ENCODE data around the gene NEXMIF.
"Not testable (repeated sequence)": the region's sequence is repeated elsewhere in the genome, so short reads cannot be mapped to it uniquely, and the experiment has no call there.

The NEXMIF gene

DNA sequence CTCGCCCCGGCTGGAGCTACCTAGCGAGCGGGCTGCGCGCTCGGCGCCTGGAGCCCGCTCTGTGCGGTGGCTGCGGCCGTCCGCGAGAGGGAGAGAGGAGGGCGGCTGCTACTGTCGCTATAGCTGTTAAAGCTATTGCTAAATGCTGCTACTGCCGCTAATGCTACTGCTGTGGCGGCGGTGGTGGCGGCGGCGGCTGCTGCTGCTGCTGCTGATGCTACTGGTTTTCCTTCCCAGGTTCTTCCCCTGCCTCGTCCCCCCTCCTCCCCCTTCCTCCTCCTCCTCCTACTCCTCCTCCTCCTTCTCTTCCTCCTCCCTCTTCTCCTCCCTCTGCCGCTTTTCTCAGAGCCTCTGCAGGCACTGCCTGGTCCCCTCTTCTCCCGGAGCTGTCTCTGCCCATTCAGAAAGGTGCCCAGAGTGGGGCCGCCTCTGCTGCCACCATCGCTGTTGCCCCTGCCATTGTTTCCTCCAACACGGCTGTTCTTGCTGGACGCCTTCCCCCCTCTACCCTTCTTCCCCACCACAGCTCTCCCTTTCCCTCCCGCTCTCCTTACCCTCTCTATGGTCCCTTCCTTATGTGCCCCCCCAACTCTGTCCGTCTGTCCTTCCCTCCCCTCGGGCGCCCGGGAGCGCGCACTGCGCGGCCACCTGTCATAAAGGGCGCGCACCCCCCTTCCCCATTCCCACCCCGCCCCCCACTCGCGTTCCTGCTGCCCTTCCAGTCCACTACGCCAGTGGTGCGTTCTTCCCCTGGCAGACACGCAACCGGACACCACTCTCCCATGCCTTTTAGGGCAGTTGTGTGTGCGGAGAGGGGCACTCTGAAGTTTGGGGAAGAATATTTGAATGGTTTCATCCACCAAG lies at the start of gene NEXMIF:
TSS of gene NEXMIF (minus strand) at position 228 of the 864 bp plus-strand sequence.
- peak; percentile 8 for DNase-seq

DNA sequence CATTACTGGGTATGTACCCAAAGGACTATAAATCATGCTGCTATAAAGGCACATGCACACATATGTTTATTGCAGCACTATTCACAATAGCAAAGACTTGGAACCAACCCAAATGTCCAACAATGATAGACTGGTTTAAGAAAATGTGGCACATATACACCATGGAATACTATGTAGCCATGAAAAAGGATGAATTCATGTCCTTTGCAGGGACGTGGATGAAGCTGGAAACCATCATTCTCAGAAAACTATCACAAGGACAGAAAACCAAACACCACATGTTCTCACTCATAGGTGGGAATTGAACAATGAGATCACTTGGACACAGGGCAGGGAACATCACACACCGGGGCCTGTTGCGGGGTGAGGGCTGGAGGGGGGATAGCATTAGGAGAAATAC lies 36.7 kb upstream of the NEXMIF start:
- DNase-seq = not testable (repeated sequence)

- DNase-seq = no peak
These were observed 24.5 kb upstream of the NEXMIF start for GRCh38 chrX:74949717-74950116.

GRCh38 chrX:74940414-74940813 lies 15.2 kb upstream of the NEXMIF start:
- no peak for DNase-seq

GRCh38 chrX:74931214-74931613 lies 6.0 kb upstream of the NEXMIF start:
- DNase-seq = no peak

DNA sequence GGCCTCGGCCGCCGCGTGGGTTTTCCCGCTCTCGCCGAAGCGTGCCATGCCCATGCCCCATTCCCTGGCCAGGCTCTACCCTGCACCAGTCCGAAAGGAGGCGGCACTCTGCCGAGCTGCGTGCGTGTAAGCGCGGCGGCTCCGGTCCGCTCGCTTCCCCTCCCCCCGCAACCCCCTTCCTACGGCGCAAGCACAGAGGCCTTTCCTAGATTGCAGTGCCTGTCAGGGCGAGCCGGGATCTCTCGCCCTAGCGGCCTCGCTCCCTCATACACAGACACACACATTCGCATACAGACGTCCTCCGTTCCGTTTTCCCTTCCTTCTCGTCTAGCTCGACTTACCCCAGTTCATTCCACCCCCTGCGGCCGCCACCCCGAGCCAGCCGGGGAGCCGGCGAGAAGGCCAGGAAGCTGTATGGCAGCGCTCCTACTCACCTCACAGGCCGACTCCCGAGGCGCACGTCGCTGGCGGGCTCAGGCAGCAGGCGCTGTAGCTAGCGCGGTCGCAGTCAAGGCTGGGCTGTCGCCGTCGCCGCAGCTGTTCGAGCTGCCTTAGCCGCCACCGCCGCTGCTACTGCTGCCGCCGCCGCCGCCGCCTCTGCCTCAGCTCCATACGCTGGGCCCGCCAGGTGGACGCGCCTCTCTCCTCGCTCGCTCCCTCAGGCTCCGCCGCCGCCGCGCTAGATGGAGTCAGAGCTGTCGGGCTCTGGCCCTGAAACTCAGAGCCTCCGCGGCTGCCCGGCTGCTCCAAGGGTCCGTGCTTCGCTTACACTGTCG lies 615 bp downstream of the NEXMIF start:
- peak; percentile 24 for DNase-seq

DNA sequence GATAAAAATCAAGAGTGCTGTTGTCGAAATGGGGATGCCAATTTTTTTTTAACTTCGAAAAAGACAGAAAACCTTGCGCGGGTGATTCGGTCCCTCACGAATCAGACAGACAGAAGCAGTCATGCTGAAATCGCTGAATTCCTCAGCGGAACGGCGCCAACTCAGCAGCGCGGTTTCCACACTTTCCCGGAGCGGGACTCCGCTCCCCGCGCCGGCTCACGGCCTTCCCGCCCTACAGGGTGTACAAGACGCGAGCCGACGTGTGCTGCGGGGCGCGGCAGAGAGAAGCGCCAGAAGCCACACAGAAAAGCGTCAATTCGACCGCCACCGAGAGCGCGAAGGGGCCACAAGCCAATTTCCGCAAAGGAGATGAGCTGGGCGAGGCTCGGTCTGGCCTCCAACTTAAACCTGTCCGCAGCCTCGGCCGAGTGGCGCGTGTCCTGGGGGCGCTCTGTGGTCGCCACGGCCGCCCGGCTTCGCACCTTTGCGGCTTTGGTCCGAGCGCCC lies 1.3 kb downstream of the NEXMIF start:
- DNase-seq = no peak

DNA sequence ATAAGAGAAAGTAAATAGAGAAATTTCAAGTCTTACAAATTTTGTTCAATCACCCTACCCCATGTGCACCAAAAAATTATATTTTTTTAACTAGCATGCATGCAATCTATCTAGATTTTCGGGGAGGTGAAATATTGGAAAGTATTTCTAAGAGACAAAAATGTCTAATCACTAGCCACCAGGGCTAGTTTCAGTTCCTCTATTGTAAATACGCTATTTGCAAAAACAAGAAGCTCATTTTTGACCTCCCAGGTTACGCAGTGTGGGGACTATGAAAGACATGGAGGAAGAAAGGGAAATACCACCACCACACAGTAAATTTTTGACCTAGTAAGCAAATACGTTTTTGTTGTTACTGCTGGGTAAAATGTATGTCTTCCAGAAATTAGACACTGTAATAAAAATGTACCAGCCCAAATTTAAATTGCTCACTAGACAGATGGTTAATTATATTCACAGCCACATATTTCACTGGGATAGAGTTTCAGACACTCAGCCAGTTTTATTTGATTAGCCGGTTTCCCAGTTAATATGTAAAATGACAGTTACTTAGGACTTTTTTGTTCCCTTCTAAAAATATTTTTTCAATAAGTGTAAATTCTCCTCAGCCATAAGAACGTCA lies 2.2 kb downstream of the NEXMIF start:
- no peak for DNase-seq

GRCh38 chrX:74911494-74911893 lies 13.8 kb downstream of the NEXMIF start:
- no peak for DNase-seq

DNA sequence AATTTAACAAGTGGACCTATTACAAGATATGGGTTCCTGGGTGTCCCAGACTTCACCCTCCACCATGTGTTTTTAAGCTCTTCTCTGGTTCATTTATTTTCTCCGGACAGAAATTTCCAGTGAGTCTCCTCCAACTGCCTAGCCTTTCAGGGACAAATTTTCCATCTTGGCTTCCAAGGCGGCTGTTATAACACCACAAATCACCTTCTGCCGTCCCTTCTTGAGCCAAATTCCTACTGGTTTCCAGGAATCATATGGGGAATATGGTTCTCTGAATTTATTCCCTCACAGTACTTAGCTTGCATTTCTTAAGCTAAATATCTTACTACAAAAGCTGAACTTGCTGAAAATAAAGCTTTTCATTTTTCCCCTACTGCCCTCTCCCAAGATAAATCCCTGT lies 18.8 kb downstream of the NEXMIF start:
- no peak for DNase-seq

DNA sequence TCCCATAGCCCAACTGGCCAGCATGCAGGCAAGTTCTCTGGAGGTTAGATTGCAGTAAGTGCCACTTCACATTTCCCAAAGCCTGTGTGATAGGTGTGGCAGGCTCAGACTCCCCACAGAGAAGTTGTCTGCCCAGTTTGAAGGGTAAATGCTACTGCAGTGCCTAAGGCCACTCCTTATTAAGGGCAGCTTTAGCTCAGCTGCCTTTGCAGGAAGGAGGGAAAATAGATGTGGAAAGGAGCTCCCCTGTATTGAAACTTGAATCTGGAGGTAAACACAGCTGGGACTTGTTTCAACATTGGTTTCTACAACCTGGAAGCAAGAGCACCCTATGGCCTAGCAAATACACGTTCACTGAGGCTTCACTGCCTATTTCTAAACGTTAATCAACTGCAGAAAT lies 22.4 kb downstream of the NEXMIF start:
- DNase-seq = no peak

DNA sequence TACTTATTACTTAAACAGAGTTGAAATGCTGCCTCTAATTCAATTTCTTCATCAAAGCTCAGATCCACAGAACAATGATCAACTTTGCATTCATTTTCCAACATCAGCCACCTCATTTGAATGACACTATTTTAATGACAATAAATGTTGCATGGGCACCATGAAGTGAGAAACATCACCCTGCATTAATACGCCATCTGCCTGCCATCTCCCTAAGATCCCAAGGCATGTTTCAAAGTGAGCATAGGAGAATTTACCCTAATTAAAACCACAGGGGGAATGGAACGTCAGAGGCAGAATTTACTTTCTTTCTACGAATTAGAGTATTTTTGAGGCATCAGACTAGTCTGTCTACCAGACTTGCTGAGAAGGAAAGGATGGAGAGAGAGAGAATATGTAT lies 32.7 kb downstream of the NEXMIF start:
- DNase-seq = no peak

DNA sequence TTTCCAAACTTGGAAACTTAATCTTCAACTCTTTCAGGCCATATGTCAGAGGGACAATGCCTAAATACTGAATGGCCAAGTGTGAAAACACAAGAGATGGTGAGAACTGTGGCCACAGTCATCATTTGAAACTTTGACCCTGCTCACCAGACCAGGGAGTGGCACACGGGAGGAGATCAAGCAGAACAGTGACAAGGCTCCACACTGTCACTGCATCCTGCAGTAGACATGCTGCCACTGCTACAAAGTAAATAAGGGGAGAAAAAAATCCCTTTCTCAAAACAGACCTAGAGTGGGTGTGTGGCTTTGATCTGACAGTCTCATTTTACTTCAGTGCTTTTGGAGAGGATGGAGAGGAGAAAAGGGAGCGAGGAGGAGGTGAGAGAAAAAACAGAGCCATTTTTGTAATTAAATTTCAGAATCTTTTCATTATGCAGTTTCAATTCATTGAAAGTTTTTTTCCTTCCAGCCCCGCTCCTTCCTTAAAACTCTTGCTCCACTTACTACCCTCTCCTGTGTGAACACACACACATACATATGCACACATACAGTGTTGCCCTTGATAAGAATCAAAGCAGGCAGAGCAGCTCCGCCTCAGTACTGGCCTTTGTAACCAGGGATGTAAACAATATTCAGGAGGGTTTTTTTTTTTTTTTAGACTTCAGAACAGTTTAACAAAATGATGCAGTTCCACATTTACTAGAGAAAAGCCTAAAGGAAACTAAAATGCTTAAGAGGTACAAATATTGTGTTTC lies 34.4 kb downstream of the NEXMIF start:
- DNase-seq = no peak

- not testable (repeated sequence) for DNase-seq
These were observed 42.9 kb downstream of the NEXMIF start for GRCh38 chrX:74882383-74882782.

GRCh38 chrX:74865725-74866124 lies 59.5 kb downstream of the NEXMIF start:
- no peak for DNase-seq

GRCh38 chrX:74853255-74853654 lies 72.0 kb downstream of the NEXMIF start:
- DNase-seq = no peak

- no peak for DNase-seq
These were observed 89.7 kb downstream of the NEXMIF start for GRCh38 chrX:74835566-74835965.

DNA sequence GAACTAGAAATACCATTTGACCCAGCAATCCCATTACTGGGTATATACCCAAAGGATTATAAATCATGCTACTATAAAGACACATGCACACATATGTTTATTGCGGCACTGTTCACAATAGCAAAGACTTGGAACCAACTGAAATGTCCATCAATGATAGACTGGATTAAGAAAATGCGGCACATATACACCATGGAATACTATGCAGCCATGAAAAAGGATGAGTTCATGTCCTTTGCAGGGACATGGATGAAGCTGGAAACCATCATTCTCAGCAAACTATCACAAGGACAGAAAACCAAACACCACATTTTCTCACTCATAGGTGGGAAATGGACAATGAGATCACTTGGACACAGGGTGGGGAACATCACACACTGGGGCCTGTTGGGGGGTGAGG lies 105.5 kb downstream of the NEXMIF start:
- DNase-seq = not testable (repeated sequence)

- no peak for DNase-seq
These were observed 110.6 kb downstream of the NEXMIF start for GRCh38 chrX:74814681-74815080.

DNA sequence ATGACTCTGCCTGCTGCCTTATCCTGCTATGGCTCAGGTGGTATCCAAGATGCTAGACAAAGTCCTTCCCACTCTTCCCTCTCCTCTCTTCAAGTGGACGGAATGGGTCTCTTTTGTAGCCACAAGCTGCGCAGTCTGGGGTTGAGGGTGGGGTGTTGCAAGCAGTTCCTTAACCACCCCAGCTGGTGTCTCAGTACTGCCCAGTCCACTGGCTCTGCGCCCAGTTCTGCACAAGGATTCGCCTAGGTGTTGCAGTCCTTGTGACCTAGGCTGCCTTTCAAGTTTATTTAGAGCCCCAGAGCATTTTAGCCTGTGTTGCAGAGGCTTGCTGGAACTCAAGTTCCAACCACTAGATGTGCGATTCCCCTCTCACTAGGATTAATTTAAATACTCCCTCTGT lies 120.7 kb downstream of the NEXMIF start:
- no peak for DNase-seq

- no peak for DNase-seq
These were observed 125.2 kb downstream of the NEXMIF start for GRCh38 chrX:74800062-74800461.

DNA sequence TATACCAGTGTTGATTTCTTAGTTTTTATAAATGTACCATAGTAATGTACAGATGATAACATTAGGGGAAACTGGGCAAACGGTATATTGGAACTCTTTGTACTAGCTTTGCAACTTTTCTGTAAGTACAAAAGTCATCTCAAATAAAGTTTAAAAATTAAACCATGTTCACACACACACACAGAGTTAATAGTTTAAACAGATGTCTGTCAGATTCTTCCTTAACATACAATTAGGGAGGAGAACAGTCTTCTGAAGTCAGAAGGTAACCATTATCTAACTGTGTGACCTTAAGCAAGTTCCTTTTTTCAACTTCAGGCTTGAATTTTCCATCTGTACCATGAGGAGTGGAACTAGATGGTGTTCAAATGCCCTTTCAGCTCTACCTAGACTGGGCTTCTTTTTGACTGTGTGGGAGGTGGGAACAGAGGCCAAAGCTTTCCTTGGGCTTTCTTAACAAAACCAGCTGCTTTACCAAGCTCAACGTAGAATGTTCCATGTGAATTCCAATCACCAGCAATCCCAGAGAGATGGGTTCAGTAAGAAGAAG lies 127.8 kb downstream of the NEXMIF start:
- no peak for DNase-seq

Data from activated CD4-positive, alpha-beta T cell treated with anti-CD3 and anti-CD28 coated beads, Interleukin-2, amount 50 U/mL, for 16 hours (primary cell).